ENCODE measurements around the gene MGMT.

- no peak for TF ChIP-seq CTCF (IDR thresholded peaks at IDR 0.05; ENCODE audit: low read depth, low read length, missing input control)
- no peak for TF ChIP-seq TAF1 (conservative IDR thresholded peaks at IDR 0.05)
These were observed 154.7 kb downstream of the MGMT start for GRCh38 chr10:129621693-129622092.

Data from liver (tissue), 3 donors.